ENCODE data around the gene PROX2.

- TF ChIP-seq CTCF (conservative IDR thresholded peaks at IDR 0.05; ENCODE audit: low read length) (no peak), EZH2phosphoT487 (IDR thresholded peaks at IDR 0.05; ENCODE audit: borderline replicate concordance, low read depth, low read length) (no peak)
Measured at GRCh38 chr14:74890262-74890661, 14.3 kb upstream of the PROX2 start.

Data from OCI-LY7 (cell line).